ENCODE results near the gene KANSL1L.

The KANSL1L gene

DNA sequence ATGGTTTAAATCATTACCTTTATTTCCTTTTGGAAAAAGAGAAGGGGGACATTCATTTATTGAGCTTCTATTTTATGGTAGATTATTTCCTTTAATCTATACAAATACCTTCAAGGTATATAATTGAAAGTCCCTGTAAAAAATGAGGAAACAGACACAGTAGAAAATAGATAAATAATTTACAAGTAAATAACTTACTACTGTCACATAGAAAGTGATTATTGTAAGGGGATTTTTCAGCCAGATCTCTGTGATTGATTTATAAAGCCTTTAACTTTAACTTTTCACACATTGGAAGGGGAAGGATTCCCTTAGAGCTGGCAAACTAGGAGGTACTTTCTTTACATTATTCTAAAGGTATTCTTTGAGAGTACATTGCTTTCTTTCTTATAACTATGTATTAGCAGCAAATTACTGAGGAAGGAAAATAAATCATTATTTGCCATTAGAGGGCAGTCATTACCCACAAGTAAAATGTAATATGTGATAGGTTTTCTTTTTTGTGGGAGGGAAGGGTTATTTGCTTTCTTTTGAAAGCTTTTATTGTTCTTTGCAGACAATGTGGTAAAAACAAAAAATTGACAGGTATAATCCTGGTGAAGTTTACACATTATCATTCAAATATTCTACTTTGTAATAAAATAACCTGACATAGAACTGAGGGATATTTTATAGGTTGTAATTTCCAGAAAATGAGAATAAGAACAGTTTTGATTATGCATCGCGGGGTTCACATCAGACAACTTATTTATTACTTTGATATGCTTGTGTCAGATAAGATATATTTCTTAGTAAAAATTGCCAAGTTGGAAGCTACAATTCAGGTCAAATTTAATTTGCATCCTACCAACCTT, 193.6 kb downstream of the KANSL1L start:
- TF ChIP-seq YY1 (IDR thresholded peaks at IDR 0.05; ENCODE audit: low read depth) (no peak), RAD21 (IDR thresholded peaks at IDR 0.05; ENCODE audit: low read depth) (peak; percentile 69)

DNA sequence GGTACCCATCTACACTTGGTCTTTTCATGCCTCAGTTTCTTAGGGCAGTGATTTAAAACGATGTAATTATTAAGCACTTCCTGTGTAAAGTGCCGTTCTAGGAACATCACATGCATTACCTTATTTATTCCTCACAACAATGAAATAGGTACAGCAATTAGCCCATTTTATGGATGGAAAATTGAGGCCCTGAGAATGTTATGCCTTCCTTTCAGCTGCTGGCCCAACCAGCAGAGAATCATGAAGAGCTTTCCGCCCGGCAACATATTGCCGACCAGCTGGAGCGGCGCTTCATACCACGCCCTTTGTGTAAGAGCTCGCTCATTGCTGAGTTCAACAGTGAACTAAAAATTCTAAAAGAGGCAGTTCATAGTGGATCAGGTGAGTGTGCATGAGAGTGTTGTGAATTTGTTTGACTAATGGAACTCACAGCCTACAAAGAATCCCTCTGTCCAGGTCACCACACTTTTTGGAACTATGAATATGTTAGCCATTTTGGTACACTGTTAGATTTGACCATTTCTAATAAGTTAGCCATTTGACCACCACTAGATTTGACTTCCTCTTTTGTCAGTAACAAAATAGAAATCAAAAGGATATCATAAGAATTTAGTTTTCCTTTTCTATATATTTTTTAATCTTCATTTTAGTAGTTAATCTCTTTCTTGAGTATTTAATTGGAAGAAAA, 194.4 kb downstream of the KANSL1L start:
- TF ChIP-seq, protein P1, sequence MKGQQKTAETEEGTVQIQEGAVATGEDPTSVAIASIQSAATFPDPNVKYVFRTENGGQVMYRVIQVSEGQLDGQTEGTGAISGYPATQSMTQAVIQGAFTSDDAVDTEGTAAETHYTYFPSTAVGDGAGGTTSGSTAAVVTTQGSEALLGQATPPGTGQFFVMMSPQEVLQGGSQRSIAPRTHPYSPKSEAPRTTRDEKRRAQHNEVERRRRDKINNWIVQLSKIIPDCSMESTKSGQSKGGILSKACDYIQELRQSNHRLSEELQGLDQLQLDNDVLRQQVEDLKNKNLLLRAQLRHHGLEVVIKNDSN (IDR thresholded peaks at IDR 0.05): no peak
- TF ChIP-seq TEAD4 (IDR thresholded peaks at IDR 0.05): no peak
- TF ChIP-seq CREB1 (IDR thresholded peaks at IDR 0.05; ENCODE audit: low read depth): no peak
- TF ChIP-seq TCF12 (IDR thresholded peaks at IDR 0.05; ENCODE audit: low read depth): no peak

DNA sequence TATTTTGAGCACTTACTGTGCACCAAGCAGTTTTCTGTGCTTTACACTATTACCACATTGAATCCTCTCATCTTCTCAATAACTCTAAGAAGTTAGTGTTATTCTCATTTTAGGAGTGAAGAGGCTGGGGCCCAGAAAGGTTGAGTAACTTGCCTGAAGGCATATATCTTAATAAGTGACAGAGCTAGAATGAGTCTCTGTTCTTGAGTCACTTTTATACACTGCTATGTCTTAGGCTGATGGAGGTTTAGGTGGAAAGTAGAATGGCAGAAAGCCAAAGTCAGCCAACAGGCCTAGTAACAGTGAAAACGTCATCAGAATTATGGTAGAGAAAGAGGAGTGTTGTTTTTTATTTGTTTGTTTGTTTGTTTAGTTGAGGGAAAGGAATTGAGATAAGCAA, 196.6 kb downstream of the KANSL1L start:
- TF ChIP-seq TEAD4 (IDR thresholded peaks at IDR 0.05) (no peak), NFIC (IDR thresholded peaks at IDR 0.05) (no peak), EP300 (IDR thresholded peaks at IDR 0.05; ENCODE audit: borderline replicate concordance) (no peak), TAF1 (IDR thresholded peaks at IDR 0.05; ENCODE audit: low read depth) (no peak), RAD21 (IDR thresholded peaks at IDR 0.05; ENCODE audit: low read depth) (no peak), EGR1 (IDR thresholded peaks at IDR 0.05) (no peak), TCF12 (IDR thresholded peaks at IDR 0.05; ENCODE audit: low read depth) (no peak), CEBPB (IDR thresholded peaks at IDR 0.05) (no peak), YY1 (IDR thresholded peaks at IDR 0.05; ENCODE audit: low read depth) (no peak), FOXM1 (IDR thresholded peaks at IDR 0.05; ENCODE audit: borderline replicate concordance, low read depth) (no peak), CREB1 (IDR thresholded peaks at IDR 0.05; ENCODE audit: low read depth) (no peak), ZBTB7A (IDR thresholded peaks at IDR 0.05; ENCODE audit: low read depth) (no peak)
- TF ChIP-seq, protein P2, sequence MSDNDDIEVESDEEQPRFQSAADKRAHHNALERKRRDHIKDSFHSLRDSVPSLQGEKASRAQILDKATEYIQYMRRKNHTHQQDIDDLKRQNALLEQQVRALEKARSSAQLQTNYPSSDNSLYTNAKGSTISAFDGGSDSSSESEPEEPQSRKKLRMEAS (IDR thresholded peaks at IDR 0.05): no peak
- TF ChIP-seq, protein P3, sequence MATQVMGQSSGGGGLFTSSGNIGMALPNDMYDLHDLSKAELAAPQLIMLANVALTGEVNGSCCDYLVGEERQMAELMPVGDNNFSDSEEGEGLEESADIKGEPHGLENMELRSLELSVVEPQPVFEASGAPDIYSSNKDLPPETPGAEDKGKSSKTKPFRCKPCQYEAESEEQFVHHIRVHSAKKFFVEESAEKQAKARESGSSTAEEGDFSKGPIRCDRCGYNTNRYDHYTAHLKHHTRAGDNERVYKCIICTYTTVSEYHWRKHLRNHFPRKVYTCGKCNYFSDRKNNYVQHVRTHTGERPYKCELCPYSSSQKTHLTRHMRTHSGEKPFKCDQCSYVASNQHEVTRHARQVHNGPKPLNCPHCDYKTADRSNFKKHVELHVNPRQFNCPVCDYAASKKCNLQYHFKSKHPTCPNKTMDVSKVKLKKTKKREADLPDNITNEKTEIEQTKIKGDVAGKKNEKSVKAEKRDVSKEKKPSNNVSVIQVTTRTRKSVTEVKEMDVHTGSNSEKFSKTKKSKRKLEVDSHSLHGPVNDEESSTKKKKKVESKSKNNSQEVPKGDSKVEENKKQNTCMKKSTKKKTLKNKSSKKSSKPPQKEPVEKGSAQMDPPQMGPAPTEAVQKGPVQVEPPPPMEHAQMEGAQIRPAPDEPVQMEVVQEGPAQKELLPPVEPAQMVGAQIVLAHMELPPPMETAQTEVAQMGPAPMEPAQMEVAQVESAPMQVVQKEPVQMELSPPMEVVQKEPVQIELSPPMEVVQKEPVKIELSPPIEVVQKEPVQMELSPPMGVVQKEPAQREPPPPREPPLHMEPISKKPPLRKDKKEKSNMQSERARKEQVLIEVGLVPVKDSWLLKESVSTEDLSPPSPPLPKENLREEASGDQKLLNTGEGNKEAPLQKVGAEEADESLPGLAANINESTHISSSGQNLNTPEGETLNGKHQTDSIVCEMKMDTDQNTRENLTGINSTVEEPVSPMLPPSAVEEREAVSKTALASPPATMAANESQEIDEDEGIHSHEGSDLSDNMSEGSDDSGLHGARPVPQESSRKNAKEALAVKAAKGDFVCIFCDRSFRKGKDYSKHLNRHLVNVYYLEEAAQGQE (IDR thresholded peaks at IDR 0.05; ENCODE audit: low read depth): no peak

DNA sequence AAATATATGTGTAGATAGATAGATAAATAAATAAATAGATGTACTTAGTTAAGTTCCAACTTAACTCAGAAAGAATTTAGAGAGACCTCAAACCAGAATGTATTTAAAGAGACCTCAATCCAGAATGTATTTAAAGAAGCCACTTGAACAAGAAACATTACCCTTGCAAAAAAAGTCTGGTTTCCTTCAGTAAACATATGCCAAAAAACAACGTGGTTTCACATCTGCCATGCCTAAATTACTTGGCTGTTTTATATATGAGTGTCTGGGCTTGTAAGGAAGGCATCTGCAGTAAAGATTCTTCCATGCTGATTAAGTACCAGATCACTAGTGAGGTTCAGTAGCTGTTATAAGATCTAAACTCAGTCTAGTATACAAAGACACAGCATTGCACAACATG, 197.9 kb downstream of the KANSL1L start:
- TF ChIP-seq TCF12 (IDR thresholded peaks at IDR 0.05; ENCODE audit: low read depth) (no peak), EP300 (IDR thresholded peaks at IDR 0.05; ENCODE audit: borderline replicate concordance) (no peak), NFIC (IDR thresholded peaks at IDR 0.05) (no peak), EGR1 (IDR thresholded peaks at IDR 0.05) (no peak), ZBTB7A (IDR thresholded peaks at IDR 0.05; ENCODE audit: low read depth) (no peak), TAF1 (IDR thresholded peaks at IDR 0.05; ENCODE audit: low read depth) (no peak), RAD21 (IDR thresholded peaks at IDR 0.05; ENCODE audit: low read depth) (no peak), YY1 (IDR thresholded peaks at IDR 0.05; ENCODE audit: low read depth) (no peak), FOXM1 (IDR thresholded peaks at IDR 0.05; ENCODE audit: borderline replicate concordance, low read depth) (no peak), CEBPB (IDR thresholded peaks at IDR 0.05) (no peak), CREB1 (IDR thresholded peaks at IDR 0.05; ENCODE audit: low read depth) (no peak)
